ENCODE data around the gene LAMA2. TPM values are rescaled to one million over a fixed set of nuclear protein-coding genes. Genes with fewer than 3 reads are reported as not detected.

The LAMA2 gene
- total and polyA plus RNA-seq, 2 of the 8 experiments (the other 6 are each of a cell fraction or from before 2014, with no cell fraction given) = 1.3 to 3.8 TPM

GRCh38 chr6:128903715-128904114 is 20.8 kb downstream of the LAMA2 start:
- H3K4me2 ChIP-seq (ENCODE audit: insufficient read depth in 1 of 2, low read depth in 2 of 2, low read length in 2 of 2) = no peak overlapping the region
- CTCF ChIA-PET (ENCODE audit: partially characterized antibody) = interaction anchor here (0.6 to 1.0 kb wide), 3 partner anchors 96 to 436 kb away, joined by 3 read pairs; no protein-coding TSS in a partner anchor

More at GRCh38 chr6:128903715-128904114, 20.8 kb downstream of the LAMA2 start:
- H3K79me2 ChIP-seq (ENCODE audit: control insufficient read depth in 1 of 2, insufficient read depth in 2 of 2, low read length in 2 of 2) = no peaks in the 10 kb centered on the region
- WGBS, 2 experiments (ENCODE audit: extremely low coverage in 1 of 2, insufficient coverage in 1 of 2, insufficient read length in 1 of 2, insufficient replicate concordance in 2 of 2, low coverage in 1 of 2, low lambda C conversion rate in 2 of 2, missing lambda C conversion rate in 1 of 2) = 87% methylated on average over 5 of the region's 5 CpGs; no CpG with 5 or more reads in 1 of the 2 experiments
- no peak overlapping the region for H2BK5ac ChIP-seq (ENCODE audit: low read depth, low read length)
- H2BK120ac ChIP-seq (replicated peaks; ENCODE audit: low read depth, low read length) = no peak overlapping the region
- H2BK20ac ChIP-seq (ENCODE audit: low read length) = no peak overlapping the region
- H2BK12ac ChIP-seq (ENCODE audit: low read depth, low read length) = no peak overlapping the region
- H2BK15ac ChIP-seq (ENCODE audit: low read length) = no peak overlapping the region
- no peaks in the 10 kb centered on the region for H3K9me3 ChIP-seq (ENCODE audit: insufficient read depth in 2 of 2, low read depth in 1 of 2, low read length in 1 of 2)
- no peak overlapping the region for H3K9ac ChIP-seq (replicated peaks in 1 of 4; ENCODE audit: extremely low read depth in 1 of 4, low read depth in 3 of 4, low read length in 3 of 4)
- no peak overlapping the region for H3K27ac ChIP-seq (ENCODE audit: low read depth, low read length)
- H3K23ac ChIP-seq (ENCODE audit: insufficient read length) = no peak overlapping the region
- H3K4me3 ChIP-seq (ENCODE audit: extremely low read depth in 1 of 4, insufficient read depth in 2 of 4, low read depth in 3 of 4, low read length in 4 of 4) = no peak overlapping the region
- POLR2A ChIA-PET (ENCODE audit: partially characterized antibody) = no interaction called here
- DNase-seq (ENCODE audit: low read depth in 1 of 2, low spot score in 2 of 2) (no peak), FAIRE-seq (no peak)
- H2AK5ac ChIP-seq (ENCODE audit: low read depth, low read length) = no peak overlapping the region
- no peak overlapping the region for H3K18ac ChIP-seq (ENCODE audit: extremely low read depth, low read length)
- no peak overlapping the region for H4K8ac ChIP-seq (ENCODE audit: extremely low read depth, insufficient read depth, low read length)
- no peaks in the 10 kb centered on the region for H3K4me1 ChIP-seq (replicated peaks in 1 of 4; ENCODE audit: control insufficient read depth in 3 of 4, insufficient read depth in 4 of 4, low read length in 3 of 4)
- no peak overlapping the region for H3K14ac ChIP-seq (ENCODE audit: insufficient read length)
- H2AFZ ChIP-seq (ENCODE audit: low read length) = 0 out of 2 replicates have a peak overlapping the region, but pooled peaks have one; percentile 39
- no peaks in the 10 kb centered on the region for H3K36me3 ChIP-seq (ENCODE audit: control insufficient read depth in 2 of 4, insufficient read depth in 4 of 4, low read length in 3 of 4)
- H3K27me3 ChIP-seq (replicated peaks in 1 of 4; ENCODE audit: control insufficient read depth in 3 of 4, extremely low read depth in 1 of 4, insufficient read depth in 3 of 4, low read length in 3 of 4) = no peaks in the 10 kb centered on the region
- H3K23me2 ChIP-seq (ENCODE audit: low read depth, low read length) = no peaks in the 10 kb centered on the region
- no peak overlapping the region for H4K91ac ChIP-seq (replicated peaks; ENCODE audit: insufficient read length, low read length)
- no peaks in the 10 kb centered on the region for H4K20me1 ChIP-seq (replicated peaks in 1 of 2; ENCODE audit: control insufficient read depth in 1 of 2, insufficient read depth in 2 of 2, low read length in 2 of 2)
- no peak overlapping the region for H3K4ac ChIP-seq (replicated peaks; ENCODE audit: insufficient read length, low read depth, low read length)
- H4K5ac ChIP-seq (ENCODE audit: insufficient read length, low read depth, low read length) = no peak overlapping the region
- H3K79me1 ChIP-seq (ENCODE audit: low read depth, low read length) = no peaks in the 10 kb centered on the region
- no peak overlapping the region for H3K56ac ChIP-seq (replicated peaks; ENCODE audit: insufficient read length, low read depth, low read length)
